Suprapubic skin (tissue), 4 donors: Measurements from ENCODE around the gene STXBP2.

Source experiments
- CTCF ChIP-seq, 2 donors: fragments of 200-600 bp in 1 of 2; fragments of 450-650 bp in 1 of 2; sonication (generic) in 1 of 2; IDR thresholded peaks; one replicate each; pipeline ENCODE4 v1.5.1; 2016 to 2019; ENCODE audit warnings: antibody characterized with exemption in 2 of 2, mild to moderate bottlenecking in 1 of 2, moderate library complexity in 1 of 2
- POLR2A ChIP-seq, 2 donors: fragments of 450-650 bp; IDR thresholded peaks; one replicate each; pipeline ENCODE4 v1.6.1; 2017; ENCODE audit warnings: antibody characterized with exemption in 2 of 2, mild to moderate bottlenecking in 2 of 2, moderate library complexity in 2 of 2
- POLR2AphosphoS5 ChIP-seq, 3 donors: sonication (generic); formaldehyde crosslinking; IDR thresholded peaks; one replicate each; pipeline ENCODE4 v1.6.1; 2017; ENCODE audit warnings: antibody characterized with exemption in 3 of 3

- TF ChIP-seq POLR2A (IDR thresholded peaks at IDR 0.05), result no peak
- no peak for TF ChIP-seq CTCF (IDR thresholded peaks at IDR 0.05)
- no peak for TF ChIP-seq POLR2AphosphoS5 (IDR thresholded peaks at IDR 0.05)
These were observed 53.9 kb downstream of the STXBP2 start for GRCh38 chr19:7690779-7691258.
